Activated CD8-positive, alpha-beta T cell treated with anti-CD3 and anti-CD28 coated beads, Interleukin-2, amount 10 ng/mL, durations not matched to agents 7 days and 5 days (primary cell): Measurements from ENCODE around the gene TFAM. TPM values are rescaled to one million over a fixed set of nuclear protein-coding genes. Genes with fewer than 3 reads are reported as not detected.
"Not testable (repeated sequence)": the region's sequence is repeated elsewhere in the genome, so short reads cannot be mapped to it uniquely, and the experiment has no call there.

Source experiments
- ATAC-seq: fragments of 150-1000 bp; cut with Tn5 transposase; one replicate; pipeline ENCODE4 v1.10.0; 2021; ENCODE audit warnings: moderate library complexity
- CTCF ChIA-PET: fragments of 350-600 bp; sonication (Branson Sonifier 250); formaldehyde crosslinking; loops from one replicate; lab custom pipeline; 2021; ENCODE audit warnings: antibody characterized with exemption; lab: Charles Lee
- POLR2A ChIA-PET: fragments of 350-600 bp; sonication (Branson Sonifier 250); formaldehyde crosslinking; loops from one replicate; lab custom pipeline; 2021; ENCODE audit warnings: antibody characterized with exemption; lab: Charles Lee
- DNase-seq: peaks from one replicate; pipeline ENCODE4 v3.0.0-alpha.2; 2020
- H3K27ac Mint-ChIP-seq: one replicate; pipeline ENCODE4 v1.8.0; 2021; ENCODE audit warnings: mild to moderate bottlenecking, mixed read lengths
- H3K27me3 Mint-ChIP-seq: one replicate; pipeline ENCODE4 v1.8.0; 2021; ENCODE audit warnings: low read depth, mixed read lengths
- H3K36me3 Mint-ChIP-seq: one replicate; pipeline ENCODE4 v1.8.0; 2021; ENCODE audit warnings: low read depth, mixed read lengths
- H3K4me1 Mint-ChIP-seq: one replicate; pipeline ENCODE4 v1.8.0; 2021; ENCODE audit warnings: low read depth, mixed read lengths
- H3K4me3 Mint-ChIP-seq: one replicate; pipeline ENCODE4 v1.8.0; 2021; ENCODE audit warnings: mild to moderate bottlenecking, mixed read lengths
- H3K9me3 Mint-ChIP-seq: one replicate; pipeline ENCODE4 v1.8.0; 2022; ENCODE audit warnings: mixed read lengths; ENCODE audit not compliant: insufficient read depth
- total RNA-seq, 2 experiments: library from RNA; stranded (reverse); gene quantifications; one replicate each; pipeline ENCODE4 v1.2.3, GENCODE V29; 2021

Gene TFAM
- total RNA-seq, 2 experiments from 2014 or later, result 64.1 to 67.2 TPM

GRCh38 chr10:58409956-58410610, 24.9 kb downstream of the TFAM start:
- no peaks in the 10 kb centered on the region for H3K36me3 Mint-ChIP-seq
- H3K4me3 Mint-ChIP-seq, result no peak overlapping the region
- ATAC-seq (no peak), DNase-seq (no peak)
- POLR2A ChIA-PET, result no interaction called here
- no peaks in the 10 kb centered on the region for H3K27me3 Mint-ChIP-seq
- no peaks in the 10 kb centered on the region for H3K4me1 Mint-ChIP-seq
- CTCF ChIA-PET, result no interaction called here
- no peaks in the 10 kb centered on the region for H3K9me3 Mint-ChIP-seq
- H3K27ac Mint-ChIP-seq, result no peak overlapping the region

GRCh38 chr10:58412502-58412961, 27.3 kb downstream of the TFAM start:
- Mint-ChIP-seq H3K4me3 (no peak overlapping the region), H3K9me3 (no peaks in the 10 kb centered on the region), H3K27me3 (no peaks in the 10 kb centered on the region), H3K4me1 (no peaks in the 10 kb centered on the region), H3K27ac (no peak overlapping the region), H3K36me3 (no peaks in the 10 kb centered on the region)
- ATAC-seq (no peak), DNase-seq (no peak)
- ChIA-PET POLR2A (no interaction called here), CTCF (no interaction called here)

- Mint-ChIP-seq H3K27ac (no peak overlapping the region), H3K27me3 (peaks cover 4% of the 10 kb centered on the region), H3K4me3 (no peak overlapping the region), H3K4me1 (no peaks in the 10 kb centered on the region), H3K36me3 (no peaks in the 10 kb centered on the region), H3K9me3 (no peaks in the 10 kb centered on the region)
- POLR2A ChIA-PET, result no interaction called here
- ATAC-seq (no peak), DNase-seq (no peak)
- CTCF ChIA-PET, result interaction anchor here (0.7 to 1.8 kb wide), 5 partner anchors 10 to 1211 kb away, joined by 3 to 7 read pairs (median 4); no protein-coding TSS in a partner anchor
Observed at GRCh38 chr10:58414270-58415041, 29.2 kb downstream of the TFAM start.

GRCh38 chr10:58415757-58416156, 30.5 kb downstream of the TFAM start:
- no peak for ATAC-seq
- H3K36me3 Mint-ChIP-seq, result no peaks in the 10 kb centered on the region
- H3K27ac Mint-ChIP-seq, result no peak overlapping the region
- ChIA-PET CTCF (interaction anchor here (1.8 kb wide), 1 partner anchor 115 kb away, joined by 6 read pairs; no protein-coding TSS in a partner anchor), POLR2A (no interaction called here)
- DNase-seq, result no peak
- H3K27me3 Mint-ChIP-seq, result peaks cover 9% of the 10 kb centered on the region
- H3K9me3 Mint-ChIP-seq, result no peaks in the 10 kb centered on the region
- H3K4me1 Mint-ChIP-seq, result no peaks in the 10 kb centered on the region
- H3K4me3 Mint-ChIP-seq, result no peak overlapping the region

GRCh38 chr10:58417902-58418301, 32.7 kb downstream of the TFAM start:
- H3K27me3 Mint-ChIP-seq, result peaks cover 13% of the 10 kb centered on the region
- H3K4me3 Mint-ChIP-seq, CTCF ChIA-PET, H3K27ac Mint-ChIP-seq, H3K9me3 Mint-ChIP-seq, H3K36me3 Mint-ChIP-seq, DNase-seq, ATAC-seq, H3K4me1 Mint-ChIP-seq, POLR2A ChIA-PET: not testable (repeated sequence)

GRCh38 chr10:58424176-58424575, 39.0 kb downstream of the TFAM start:
- DNase-seq (no peak), ATAC-seq (no peak)
- H3K4me1 Mint-ChIP-seq, result no peaks in the 10 kb centered on the region
- no peak overlapping the region for H3K27ac Mint-ChIP-seq
- peaks cover 13% of the 10 kb centered on the region for H3K27me3 Mint-ChIP-seq
- H3K4me3 Mint-ChIP-seq, result no peak overlapping the region
- POLR2A ChIA-PET, result no interaction called here
- CTCF ChIA-PET, result no interaction called here
- no peaks in the 10 kb centered on the region for H3K9me3 Mint-ChIP-seq
- H3K36me3 Mint-ChIP-seq, result no peaks in the 10 kb centered on the region

GRCh38 chr10:58428436-58428835, 43.2 kb downstream of the TFAM start:
- ATAC-seq, POLR2A ChIA-PET, DNase-seq, CTCF ChIA-PET, H3K4me1 Mint-ChIP-seq, H3K9me3 Mint-ChIP-seq, H3K27ac Mint-ChIP-seq, H3K36me3 Mint-ChIP-seq, H3K4me3 Mint-ChIP-seq: not testable (repeated sequence)
- H3K27me3 Mint-ChIP-seq, result peaks cover 14% of the 10 kb centered on the region

GRCh38 chr10:58431903-58432302, 46.7 kb downstream of the TFAM start:
- Mint-ChIP-seq H3K27me3 (peaks cover 17% of the 10 kb centered on the region), H3K36me3 (no peaks in the 10 kb centered on the region), H3K27ac (no peak overlapping the region), H3K4me3 (no peak overlapping the region), H3K4me1 (peaks cover 15% of the 10 kb centered on the region), H3K9me3 (no peaks in the 10 kb centered on the region)
- ChIA-PET CTCF (no interaction called here), POLR2A (no interaction called here)
- no peak for DNase-seq
- ATAC-seq, result no peak

GRCh38 chr10:58433066-58433465, 47.9 kb downstream of the TFAM start:
- POLR2A ChIA-PET, result no interaction called here
- H3K27ac Mint-ChIP-seq, result no peak overlapping the region
- peaks cover 15% of the 10 kb centered on the region for H3K4me1 Mint-ChIP-seq
- DNase-seq, result no peak
- CTCF ChIA-PET, result no interaction called here
- no peak overlapping the region for H3K4me3 Mint-ChIP-seq
- no peak for ATAC-seq
- no peaks in the 10 kb centered on the region for H3K9me3 Mint-ChIP-seq
- no peaks in the 10 kb centered on the region for H3K36me3 Mint-ChIP-seq
- H3K27me3 Mint-ChIP-seq, result peaks cover 17% of the 10 kb centered on the region

- Mint-ChIP-seq H3K27ac (no peak overlapping the region), H3K9me3 (no peaks in the 10 kb centered on the region), H3K4me1 (peaks cover 15% of the 10 kb centered on the region), H3K4me3 (no peak overlapping the region), H3K36me3 (no peaks in the 10 kb centered on the region), H3K27me3 (peaks cover 17% of the 10 kb centered on the region)
- ChIA-PET POLR2A (no interaction called here), CTCF (no interaction called here)
- DNase-seq (no peak), ATAC-seq (no peak)
Observed at GRCh38 chr10:58433571-58433970, 48.4 kb downstream of the TFAM start.

GRCh38 chr10:58435297-58435985, 50.2 kb downstream of the TFAM start:
- Mint-ChIP-seq H3K27me3 (peaks cover 14% of the 10 kb centered on the region), H3K9me3 (no peaks in the 10 kb centered on the region), H3K4me1 (peaks cover 15% of the 10 kb centered on the region), H3K4me3 (no peak overlapping the region), H3K36me3 (no peaks in the 10 kb centered on the region), H3K27ac (peak overlapping the region; percentile 64)
- ChIA-PET CTCF (no interaction called here), POLR2A (no interaction called here)
- peak; percentile 38 for DNase-seq
- peak; percentile 85 for ATAC-seq

GRCh38 chr10:58436071-58436470, 50.9 kb downstream of the TFAM start:
- DNase-seq (peak; percentile 48), ATAC-seq (peak; percentile 23)
- Mint-ChIP-seq H3K4me1 (peaks cover 15% of the 10 kb centered on the region), H3K4me3 (no peak overlapping the region), H3K9me3 (no peaks in the 10 kb centered on the region), H3K27ac (peak overlapping the region; percentile 9), H3K27me3 (peaks cover 11% of the 10 kb centered on the region), H3K36me3 (no peaks in the 10 kb centered on the region)
- ChIA-PET CTCF (no interaction called here), POLR2A (no interaction called here)
